KOPT-K1 (cell line): ENCODE measurements around the gene MAFG.

Experiments
- H3K27ac ChIP-seq: fragments of 200-600 bp; sonication (generic); 2 replicates; pipeline ENCODE4 v1.5.1; 2016; ENCODE audit warnings: antibody characterized with exemption, mild to moderate bottlenecking, low read depth, low read length; ENCODE audit not compliant: poor library complexity, severe bottlenecking
- H3K36me3 ChIP-seq: fragments of 200-600 bp; sonication (generic); 2 replicates; pipeline ENCODE4 v1.5.1; 2017; ENCODE audit warnings: antibody characterized with exemption, mild to moderate bottlenecking, low read length, moderate library complexity; ENCODE audit not compliant: insufficient read depth
- H3K9me3 ChIP-seq: fragments of 200-600 bp; sonication (generic); 2 replicates; pipeline ENCODE4 v1.5.1; 2017; ENCODE audit warnings: antibody characterized with exemption, low read length, mild to moderate bottlenecking; ENCODE audit not compliant: insufficient read depth, poor library complexity, severe bottlenecking

The MAFG gene

DNA sequence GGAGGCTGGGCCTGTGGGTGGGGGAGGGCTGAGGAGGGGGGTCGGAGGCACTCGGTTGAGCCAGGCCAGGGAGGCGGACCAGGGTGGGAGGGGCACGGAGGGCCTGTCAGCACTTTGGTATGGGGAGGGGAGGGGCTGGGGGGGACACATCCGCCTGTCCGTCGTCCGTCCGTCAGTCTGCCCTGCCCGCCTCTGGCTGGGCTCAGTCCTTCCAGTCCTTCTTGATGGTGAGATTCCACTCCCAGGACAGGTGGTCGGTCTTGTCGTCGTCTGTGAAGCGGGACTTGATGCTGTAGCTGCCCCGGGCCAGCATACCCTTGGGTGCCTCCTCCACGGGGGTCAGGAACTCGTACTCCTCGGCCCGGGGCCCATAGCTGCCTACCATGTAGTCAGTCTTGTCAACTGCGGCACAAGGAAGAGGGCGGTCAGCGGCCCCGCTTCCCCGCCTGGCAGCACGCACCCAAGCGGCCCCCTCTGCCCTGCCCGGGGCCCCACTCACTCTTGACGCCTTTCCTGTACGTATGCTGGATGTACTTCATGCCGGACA is 58.8 kb downstream of the MAFG start:
- no peak overlapping the region for H3K27ac ChIP-seq
- peaks cover 67% of the 10 kb centered on the region for H3K36me3 ChIP-seq
- no peaks in the 10 kb centered on the region for H3K9me3 ChIP-seq
